Spinal cord (tissue), 10 donors: ENCODE measurements around the gene PDS5A. TPM values are rescaled to one million over a fixed set of nuclear protein-coding genes. Genes with fewer than 3 reads are reported as not detected.
"Not testable (repeated sequence)": the region's sequence is repeated elsewhere in the genome, so short reads cannot be mapped to it uniquely, and the experiment has no call there.

Experiments
- DNase-seq, 6 donors: peaks; one replicate each; pipeline versions ENCODE4 v3.0.0 to v3.0.0-alpha.2; 2013 to 2015; ENCODE audit warnings: low spot score in 6 of 6, low read depth in 4 of 6
- H3K27ac ChIP-seq: one replicate; pipeline ENCODE4 v1.5.1; 2013; ENCODE audit warnings: low read depth, low read length, control low read depth
- H3K27me3 ChIP-seq: one replicate; pipeline ENCODE4 v1.6.1; 2013; ENCODE audit warnings: low read length; ENCODE audit not compliant: control insufficient read depth, insufficient read depth
- H3K36me3 ChIP-seq: one replicate; pipeline ENCODE4 v1.6.1; 2013; ENCODE audit warnings: low read length; ENCODE audit not compliant: control insufficient read depth, insufficient read depth
- H3K4me1 ChIP-seq: one replicate; pipeline ENCODE4 v1.6.1; 2013; ENCODE audit warnings: low read length; ENCODE audit not compliant: control insufficient read depth, insufficient read depth
- H3K4me3 ChIP-seq: one replicate; pipeline ENCODE4 v1.5.1; 2013; ENCODE audit warnings: low read depth, low read length, control low read depth
- H3K9me3 ChIP-seq: one replicate; pipeline ENCODE4 v1.6.1; 2013; ENCODE audit warnings: low read length; ENCODE audit not compliant: control insufficient read depth, insufficient read depth
- WGBS: methylation state at CpG from one replicate; pipeline ENCODE4 v1.1.5; 2013; ENCODE audit warnings: missing lambda C conversion rate; ENCODE audit not compliant: insufficient coverage; 5-methylcytosine and 5-hydroxymethylcytosine counted together
- polyA plus RNA-seq, 2 donors: library from polyadenylated mRNA; unstranded; fragments of 120-200 nt; gene quantifications; one replicate each; pipeline ENCODE4 v1.2.1, GENCODE V29; 2013; ENCODE audit not compliant: insufficient read length in 2 of 2
- total RNA-seq, 2 donors: library from RNA; depleted of rRNA in 1 of 2; stranded (reverse); fragments of 120-200 nt in 1 of 2; fragments of >200 nt in 1 of 2; gene quantifications; one replicate each; pipeline versions ENCODE4 v1.2.3 to v1.2.4, GENCODE V29; 2013 to 2014
- donor health status: healthy.

The PDS5A gene
- total and polyA plus RNA-seq, 4 donors = 34.8 to 94.5 (median 43.7) TPM

GRCh38 chr4:39850727-39851126, 127.0 kb downstream of the PDS5A start:
- Histone ChIP-seq H3K9me3 (no peaks in the 10 kb centered on the region), H3K27ac (no peak overlapping the region), H3K36me3 (peaks cover 12% of the 10 kb centered on the region), H3K4me3 (no peak overlapping the region), H3K4me1 (no peaks in the 10 kb centered on the region), H3K27me3 (no peaks in the 10 kb centered on the region)
- DNase-seq = no peak

- no peak for DNase-seq
- Histone ChIP-seq H3K36me3 (peaks cover 14% of the 10 kb centered on the region), H3K4me1 (no peaks in the 10 kb centered on the region), H3K27ac (no peak overlapping the region), H3K9me3 (no peaks in the 10 kb centered on the region), H3K4me3 (no peak overlapping the region), H3K27me3 (no peaks in the 10 kb centered on the region)
- WGBS = no CpG with 5 or more reads among the region's 1 CpG
Measured at GRCh38 chr4:39846705-39847104, 131.0 kb downstream of the PDS5A start.

GRCh38 chr4:39846120-39846519, 131.6 kb downstream of the PDS5A start:
- Histone ChIP-seq H3K27me3 (no peaks in the 10 kb centered on the region), H3K36me3 (peaks cover 20% of the 10 kb centered on the region), H3K4me3 (no peak overlapping the region), H3K9me3 (no peaks in the 10 kb centered on the region), H3K27ac (no peak overlapping the region), H3K4me1 (no peaks in the 10 kb centered on the region)
- WGBS = 99% methylated on average over 7 of the region's 12 CpGs
- no peak for DNase-seq

DNA sequence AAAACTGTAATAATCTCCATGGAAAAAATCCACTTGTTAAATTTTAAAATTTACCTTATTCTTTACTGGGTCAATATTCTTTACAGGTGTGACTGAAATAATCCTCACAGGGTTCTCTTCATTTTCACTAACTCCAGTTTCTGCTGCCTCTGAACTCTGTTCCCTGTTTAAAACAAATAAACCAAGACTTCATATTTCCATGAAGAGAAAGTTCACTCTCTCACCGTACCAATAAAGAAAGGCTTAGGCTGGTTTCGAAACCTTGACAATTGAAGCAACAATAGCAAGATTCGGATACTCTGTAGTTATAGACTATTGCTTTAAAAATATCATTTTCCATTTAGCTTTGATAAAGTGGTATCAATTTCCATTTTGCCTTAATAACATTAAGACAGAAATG, 135.8 kb downstream of the PDS5A start:
- no peak for DNase-seq
- Histone ChIP-seq H3K4me3 (no peak overlapping the region), H3K36me3 (peaks cover 43% of the 10 kb centered on the region), H3K27me3 (no peaks in the 10 kb centered on the region), H3K27ac (no peak overlapping the region), H3K4me1 (no peaks in the 10 kb centered on the region), H3K9me3 (no peaks in the 10 kb centered on the region)
- no CpG with 5 or more reads among the region's 3 CpGs for WGBS

- WGBS = 97% methylated on average over 13 of the region's 14 CpGs
- H3K36me3 ChIP-seq = peaks cover 46% of the 10 kb centered on the region
Measured at GRCh38 chr4:39840516-39840915, 137.2 kb downstream of the PDS5A start.

DNA sequence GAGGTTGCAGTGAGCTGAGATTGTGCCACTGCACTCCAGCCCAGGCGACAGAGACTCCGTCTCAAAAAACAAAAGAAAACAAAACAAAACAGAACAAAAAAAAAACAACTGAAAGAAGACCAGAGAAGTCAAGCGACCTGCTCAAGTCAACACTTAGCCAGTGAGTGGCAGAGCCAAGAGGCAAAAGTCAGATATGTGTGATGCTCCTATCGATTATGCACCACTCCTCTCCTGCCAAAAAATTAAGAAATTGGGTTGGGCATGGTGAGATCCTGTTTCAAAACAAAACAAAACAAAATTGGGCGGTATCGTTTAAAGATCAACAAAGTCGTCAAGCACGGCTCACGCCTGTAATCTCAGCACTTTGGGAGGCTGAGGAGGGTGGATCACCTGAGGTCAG, 137.7 kb downstream of the PDS5A start:
- Histone ChIP-seq H3K27me3 (no peaks in the 10 kb centered on the region), H3K4me1 (no peaks in the 10 kb centered on the region), H3K27ac (no peak overlapping the region), H3K9me3 (no peaks in the 10 kb centered on the region), H3K4me3 (no peak overlapping the region), H3K36me3 (peaks cover 50% of the 10 kb centered on the region)
- no peak for DNase-seq
- WGBS = 100% methylated on average over 3 of the region's 9 CpGs

More at GRCh38 chr4:39840516-39840915, 137.2 kb downstream of the PDS5A start:
- DNase-seq, H3K4me1 ChIP-seq, H3K4me3 ChIP-seq, H3K27me3 ChIP-seq, H3K9me3 ChIP-seq, H3K27ac ChIP-seq: not testable (repeated sequence)

DNA sequence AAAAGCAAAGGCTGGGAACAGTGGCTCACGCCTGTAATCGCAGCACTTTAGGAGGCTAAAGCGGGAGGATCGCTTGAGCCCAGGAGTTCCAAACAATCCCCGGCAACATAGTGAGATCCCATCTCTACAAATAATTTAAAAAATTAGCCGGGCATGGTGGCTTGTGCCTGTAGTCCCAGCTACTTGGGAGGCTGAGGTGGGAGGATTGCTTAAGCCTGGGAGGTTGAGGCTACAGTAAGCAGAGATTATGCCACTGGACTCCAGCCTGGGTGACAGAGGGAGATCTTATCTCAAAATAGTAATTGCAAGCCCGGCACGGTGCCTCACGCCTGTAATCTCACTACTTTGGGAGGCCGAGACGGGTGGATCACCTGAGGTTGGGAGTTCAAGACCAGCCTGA, 139.3 kb downstream of the PDS5A start:
- H3K4me1 ChIP-seq, DNase-seq, H3K27me3 ChIP-seq, H3K9me3 ChIP-seq, H3K27ac ChIP-seq, H3K4me3 ChIP-seq: not testable (repeated sequence)
- WGBS = 93% methylated on average over 3 of the region's 11 CpGs
- H3K36me3 ChIP-seq = peaks cover 47% of the 10 kb centered on the region

- no peaks in the 10 kb centered on the region for H3K27me3 ChIP-seq
- DNase-seq = no peak
- WGBS = 86% methylated on average over 1 of the region's 1 CpG
- peaks cover 54% of the 10 kb centered on the region for H3K36me3 ChIP-seq
- H3K27ac ChIP-seq = no peak overlapping the region
- H3K9me3 ChIP-seq = no peaks in the 10 kb centered on the region
- H3K4me1 ChIP-seq = no peaks in the 10 kb centered on the region
- no peak overlapping the region for H3K4me3 ChIP-seq
Measured at GRCh38 chr4:39834269-39834668, 143.4 kb downstream of the PDS5A start.

DNA sequence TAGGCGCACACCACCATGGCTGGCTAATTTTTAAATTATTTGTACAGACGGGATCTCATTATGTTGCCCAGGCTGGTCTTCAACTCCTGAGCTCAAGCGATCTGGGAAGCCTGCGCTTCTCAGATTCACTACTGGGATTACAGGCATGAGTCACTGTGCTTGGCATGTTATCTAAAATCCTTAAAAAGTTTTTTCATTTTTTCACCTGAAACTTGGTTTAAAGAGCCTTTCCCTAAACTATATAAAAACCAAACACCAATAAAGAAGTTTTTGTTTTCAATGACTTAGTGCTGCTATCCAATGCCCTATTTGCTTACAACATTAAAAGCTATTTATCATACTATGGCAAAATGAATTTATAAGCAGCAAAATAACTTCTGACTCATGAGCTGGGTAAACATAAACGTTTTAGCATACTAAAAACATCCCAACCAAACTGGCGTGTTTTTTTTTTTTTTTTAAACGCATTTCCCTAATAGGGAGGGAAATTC, 151.9 kb downstream of the PDS5A start:
- no peak overlapping the region for H3K27ac ChIP-seq

DNA sequence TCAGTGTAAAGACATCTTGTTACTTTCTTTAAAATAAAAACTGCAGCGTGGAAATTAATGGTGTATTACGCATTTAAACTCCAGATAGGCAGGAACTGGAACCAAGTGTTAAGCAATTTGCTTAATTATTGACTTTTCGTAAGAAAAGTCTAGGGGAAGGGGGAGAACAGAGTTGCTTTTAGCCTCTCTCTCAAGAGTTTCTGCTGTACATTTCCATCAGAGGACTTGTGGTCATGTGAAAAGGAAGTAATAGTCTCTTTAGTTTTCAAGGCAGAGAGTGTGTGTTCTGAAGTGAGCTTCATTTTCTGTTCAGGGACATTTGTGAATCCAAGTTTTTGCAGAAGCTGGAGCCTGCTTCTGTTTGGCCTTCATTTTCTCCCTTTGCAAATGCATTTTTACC, 152.6 kb downstream of the PDS5A start:
- Histone ChIP-seq H3K27me3 (no peaks in the 10 kb centered on the region), H3K4me3 (no peak overlapping the region), H3K36me3 (peaks cover 14% of the 10 kb centered on the region), H3K9me3 (no peaks in the 10 kb centered on the region), H3K27ac (no peak overlapping the region), H3K4me1 (no peaks in the 10 kb centered on the region)
- peak in 1 of 6 donors; percentile 14 for DNase-seq
- 100% methylated on average over 1 of the region's 3 CpGs for WGBS

More for the DNA sequence above, 151.9 kb downstream of the PDS5A start:
- no peak for DNase-seq
- Histone ChIP-seq H3K27me3 (no peaks in the 10 kb centered on the region), H3K9me3 (no peaks in the 10 kb centered on the region), H3K4me3 (no peak overlapping the region), H3K4me1 (no peaks in the 10 kb centered on the region), H3K36me3 (peaks cover 16% of the 10 kb centered on the region)
- 100% methylated on average over 3 of the region's 7 CpGs for WGBS
